Measurements from ENCODE around the gene LCN6. TPM values are rescaled to one million over a fixed set of nuclear protein-coding genes. Genes with fewer than 3 reads are reported as not detected.
A peak's percentile ranks its signal among the peaks of the same experiment; 100 is the strongest.

LCN6 gene
- total and polyA plus RNA-seq, 2 of the 13 experiments (the other 11 are each of a cell fraction or from before 2014, with no cell fraction given) = not detected

DNA sequence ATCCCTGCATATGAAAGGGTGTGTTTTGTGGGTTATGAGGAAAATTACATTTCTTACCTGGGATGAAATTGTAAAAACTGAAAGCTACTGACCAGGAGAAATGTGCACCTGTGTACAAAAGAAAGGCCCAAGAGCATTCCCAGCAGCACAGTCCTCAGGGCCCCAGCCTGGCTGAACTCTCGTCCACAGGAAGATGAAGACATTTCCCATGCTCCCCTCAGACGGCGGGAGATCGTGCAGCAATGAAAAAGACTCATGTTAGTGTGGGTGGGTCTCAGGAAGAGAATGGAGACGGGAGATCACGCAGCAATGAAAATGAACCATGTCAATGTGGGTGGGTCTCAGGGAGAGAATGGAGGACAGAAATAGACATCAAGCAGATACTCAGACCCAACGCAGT is 28.6 kb upstream of the LCN6 start:
- Histone ChIP-seq H3K27me3 (ENCODE audit: control insufficient read depth in 1 of 2, insufficient read depth in 2 of 2, low read length in 2 of 2) (no peaks in the 10 kb centered on the region), H3K27ac (ENCODE audit: extremely low read length, insufficient read depth, low read length) (peak overlapping the region; percentile 54), H3K4me2 (ENCODE audit: low read depth, low read length) (peak overlapping the region; percentile 80), H3K4me3 (replicated peaks in 1 of 3; ENCODE audit: insufficient read depth in 1 of 3, low read depth in 2 of 3, low read length in 3 of 3) (peak overlapping the region; percentile 1 to 53 (median 50); a peak in 4 of 6 replicates), H3K36me3 (replicated peaks in 1 of 2; ENCODE audit: control insufficient read depth in 1 of 2, insufficient read depth in 2 of 2, low read length in 2 of 2) (no peaks in the 10 kb centered on the region), H3K9me3 (ENCODE audit: low read length) (peaks cover 6% of the 10 kb centered on the region; the same call in 1 of the 2 replicates), H3K9ac (ENCODE audit: insufficient read depth, low read depth, low read length) (peak overlapping the region; percentile 54), H4K20me1 (ENCODE audit: insufficient read depth, low read length) (no peaks in the 10 kb centered on the region), H2AFZ (ENCODE audit: low read length) (peak overlapping the region; percentile 91), H3K79me2 (ENCODE audit: insufficient read depth, low read length) (no peaks in the 10 kb centered on the region), H3K4me1 (ENCODE audit: insufficient read depth, low read length) (peaks cover 52% of the 10 kb centered on the region)
- DNase-seq (ENCODE audit: low spot score) = no peak
- BruUV-seq (replicated peaks) = no TSS peak
- POLR2A ChIA-PET = interaction anchor here (1.1 to 1.4 kb wide), 3 partner anchors 12 to 19 kb away, joined by 3 to 5 read pairs (median 4); partner anchors contain the start of genes LCN8 and TMEM141
- in situ Hi-C loops (cut with HindIII; ENCODE audit: extremely low pct_ligation_motif_present, low pct_unique_long_range_greater_than_20kb) = loop anchor here (10.0 kb wide), 1 partner anchor 268 kb away; the partner anchor contains the start of gene NPDC1
- ATAC-seq = peak; percentile 21; the same call in 2 of the 3 replicates
- 23% methylated on average over 7 of the region's 7 CpGs for WGBS (ENCODE audit: low lambda C conversion rate)
- CTCF ChIA-PET (ENCODE audit: low intra/inter-chr PET ratio, low total read pairs) = no interaction called here
- FAIRE-seq = no peak
- intact Hi-C loops (cut with micrococcal nuclease; ENCODE audit: unreplicated experiment) = no loop called here
- no peak for TF ChIP-seq RERE (CRISPR knock-in tag; IDR thresholded peaks at IDR 0.05; ENCODE audit: low read depth)
- TF ChIP-seq DBP (CRISPR knock-in tag; IDR thresholded peaks at IDR 0.05; ENCODE audit: not compliant biosample characterization) = no peak
- no peak for TF ChIP-seq HDAC6 (IDR thresholded peaks at IDR 0.05; ENCODE audit: low read depth, low read length)
- TF ChIP-seq ZNF543 (CRISPR knock-in tag; IDR thresholded peaks at IDR 0.05) = peak; percentile 53; the same call in 1 of the 2 replicates
- TF ChIP-seq AHR (CRISPR knock-in tag; IDR thresholded peaks at IDR 0.05) = no peak
- TF ChIP-seq RFXAP (CRISPR knock-in tag; IDR thresholded peaks at IDR 0.05; ENCODE audit: borderline replicate concordance) = no peak
- TF ChIP-seq ZMAT3 (CRISPR knock-in tag; conservative IDR thresholded peaks at IDR 0.05) = 0 out of 2 replicates have a peak, but pooled peaks have one; percentile 35
- no peak for TF ChIP-seq NFE2 (CRISPR knock-in tag; IDR thresholded peaks at IDR 0.05)
- no peak for TF ChIP-seq ZNF432 (CRISPR knock-in tag; IDR thresholded peaks at IDR 0.05; ENCODE audit: borderline replicate concordance)
- TF ChIP-seq, protein P1, sequence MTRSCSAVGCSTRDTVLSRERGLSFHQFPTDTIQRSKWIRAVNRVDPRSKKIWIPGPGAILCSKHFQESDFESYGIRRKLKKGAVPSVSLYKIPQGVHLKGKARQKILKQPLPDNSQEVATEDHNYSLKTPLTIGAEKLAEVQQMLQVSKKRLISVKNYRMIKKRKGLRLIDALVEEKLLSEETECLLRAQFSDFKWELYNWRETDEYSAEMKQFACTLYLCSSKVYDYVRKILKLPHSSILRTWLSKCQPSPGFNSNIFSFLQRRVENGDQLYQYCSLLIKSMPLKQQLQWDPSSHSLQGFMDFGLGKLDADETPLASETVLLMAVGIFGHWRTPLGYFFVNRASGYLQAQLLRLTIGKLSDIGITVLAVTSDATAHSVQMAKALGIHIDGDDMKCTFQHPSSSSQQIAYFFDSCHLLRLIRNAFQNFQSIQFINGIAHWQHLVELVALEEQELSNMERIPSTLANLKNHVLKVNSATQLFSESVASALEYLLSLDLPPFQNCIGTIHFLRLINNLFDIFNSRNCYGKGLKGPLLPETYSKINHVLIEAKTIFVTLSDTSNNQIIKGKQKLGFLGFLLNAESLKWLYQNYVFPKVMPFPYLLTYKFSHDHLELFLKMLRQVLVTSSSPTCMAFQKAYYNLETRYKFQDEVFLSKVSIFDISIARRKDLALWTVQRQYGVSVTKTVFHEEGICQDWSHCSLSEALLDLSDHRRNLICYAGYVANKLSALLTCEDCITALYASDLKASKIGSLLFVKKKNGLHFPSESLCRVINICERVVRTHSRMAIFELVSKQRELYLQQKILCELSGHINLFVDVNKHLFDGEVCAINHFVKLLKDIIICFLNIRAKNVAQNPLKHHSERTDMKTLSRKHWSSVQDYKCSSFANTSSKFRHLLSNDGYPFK (CRISPR knock-in tag; IDR thresholded peaks at IDR 0.05; ENCODE audit: borderline replicate concordance) = no peak
- TF ChIP-seq, protein P2, sequence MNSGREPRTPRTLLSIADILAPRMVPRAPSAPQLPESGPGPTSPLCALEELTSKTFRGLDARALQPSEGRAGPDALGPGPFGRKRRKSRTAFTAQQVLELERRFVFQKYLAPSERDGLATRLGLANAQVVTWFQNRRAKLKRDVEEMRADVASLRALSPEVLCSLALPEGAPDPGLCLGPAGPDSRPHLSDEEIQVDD (CRISPR knock-in tag; IDR thresholded peaks at IDR 0.05; ENCODE audit: borderline replicate concordance) = no peak
- TF ChIP-seq LCORL (IDR thresholded peaks at IDR 0.05) = no peak
- no peak for TF ChIP-seq LCORL (CRISPR knock-in tag; IDR thresholded peaks at IDR 0.05)
- TF ChIP-seq ZNF253 (CRISPR knock-in tag; IDR thresholded peaks at IDR 0.05; ENCODE audit: borderline replicate concordance) = no peak
- TF ChIP-seq ZNF776 (CRISPR knock-in tag; IDR thresholded peaks at IDR 0.05) = no peak
- TF ChIP-seq ZFP41 (CRISPR knock-in tag; IDR thresholded peaks at IDR 0.05; ENCODE audit: borderline replicate concordance) = no peak
